GF-D8 (cell line): ENCODE data around the gene BUD31.
"Not testable (repeated sequence)": the region's sequence is repeated elsewhere in the genome, so short reads cannot be mapped to it uniquely, and the experiment has no call there.

Source experiments
- DNase-seq: peaks from one replicate; lab custom pipeline; 2025; lab: John Stamatoyannopoulos, UW

BUD31 gene

DNA sequence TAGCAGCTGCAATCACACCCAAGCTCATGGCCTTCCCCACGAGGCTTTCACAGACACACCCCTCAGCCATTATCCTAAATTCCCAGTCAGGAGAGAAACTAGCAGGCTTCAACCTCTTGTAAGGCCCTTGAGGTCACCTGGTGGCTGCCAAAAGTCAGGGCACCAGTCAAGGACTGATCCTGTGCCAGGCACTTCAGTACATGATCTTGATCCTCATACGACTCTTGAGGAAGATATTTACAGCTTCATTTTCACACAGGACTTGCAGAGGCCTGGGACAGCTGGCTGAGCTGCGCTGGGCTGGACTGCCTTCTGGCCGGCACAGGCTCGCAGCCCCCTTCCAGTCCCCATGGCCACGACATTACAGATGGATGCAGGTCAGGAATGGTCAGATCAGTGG is 9.2 kb upstream of the BUD31 start:
- DNase-seq = no peak

- DNase-seq = no peak
Observed at GRCh38 chr7:99402854-99403253, 5.9 kb upstream of the BUD31 start.

DNA sequence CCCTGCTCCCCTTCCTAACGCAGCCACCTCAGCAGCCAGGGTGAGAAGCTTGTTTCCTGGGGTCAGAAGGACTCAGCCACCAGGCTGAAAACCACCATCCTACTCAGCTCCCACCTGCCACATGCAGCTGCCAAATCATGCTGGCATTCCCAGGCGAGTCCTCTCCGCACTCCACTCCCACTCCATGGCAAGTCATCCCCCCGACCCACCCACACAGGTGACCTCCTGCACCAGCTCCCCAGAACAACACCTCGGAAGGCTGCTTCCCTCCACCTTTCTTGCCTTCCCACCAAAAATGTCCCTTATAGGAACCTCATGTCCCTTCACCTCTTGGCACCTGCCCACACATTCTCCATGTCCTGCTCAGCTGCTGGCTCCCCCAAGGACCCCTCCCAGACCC is 5.0 kb upstream of the BUD31 start:
- DNase-seq = no peak

DNA sequence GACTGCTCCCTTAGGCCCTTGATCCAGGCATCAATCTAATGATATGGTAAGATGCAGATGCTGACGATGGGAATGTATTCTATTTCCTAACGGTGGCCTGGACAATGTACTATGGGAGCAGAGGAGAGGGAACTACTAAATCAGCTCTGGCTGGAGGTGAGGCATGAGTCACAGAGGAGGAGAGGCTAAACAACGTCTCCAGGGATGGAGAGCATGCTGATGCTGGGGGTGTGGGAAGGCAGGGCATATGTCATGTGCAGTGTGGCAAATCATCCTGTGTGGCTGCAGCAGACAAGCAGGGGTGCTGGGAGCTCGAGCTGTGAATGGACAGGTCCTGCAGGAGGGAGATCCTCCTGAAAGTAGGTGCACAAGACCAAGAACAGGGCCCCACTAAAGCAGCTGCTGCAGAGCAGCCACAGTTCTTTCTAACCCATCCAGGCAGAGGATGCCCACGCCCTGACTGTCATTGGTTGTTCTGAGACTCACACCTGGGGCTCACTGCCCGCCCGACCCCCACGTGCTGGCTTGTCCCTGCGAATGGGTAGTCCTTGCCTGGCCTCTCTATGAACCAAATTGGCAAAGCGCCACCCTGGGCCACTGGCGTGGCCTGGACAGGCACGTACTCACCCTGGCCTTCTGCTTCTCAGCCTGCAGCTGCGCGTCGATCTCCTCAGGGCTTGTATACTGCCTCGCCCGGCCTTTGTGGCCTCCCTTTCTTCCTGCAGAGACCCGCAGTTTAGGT is 4.4 kb upstream of the BUD31 start:
- DNase-seq = no peak

DNA sequence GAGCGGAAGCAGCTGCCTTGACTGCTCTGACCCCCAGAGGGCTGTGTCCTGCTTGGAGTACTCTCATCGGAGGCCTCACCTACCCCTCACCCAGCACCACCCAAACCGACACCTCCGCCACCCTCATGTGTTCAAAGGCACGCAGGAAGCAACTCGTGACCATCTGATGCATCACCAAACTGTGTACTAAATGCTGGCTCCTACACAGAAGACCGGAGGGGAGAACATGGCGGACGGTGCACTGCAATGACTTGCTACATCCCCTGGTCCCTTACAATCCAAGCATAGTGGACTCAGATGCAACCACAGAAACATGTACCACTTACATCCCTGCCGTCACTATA is 3.8 kb upstream of the BUD31 start:
- no peak for DNase-seq

DNA sequence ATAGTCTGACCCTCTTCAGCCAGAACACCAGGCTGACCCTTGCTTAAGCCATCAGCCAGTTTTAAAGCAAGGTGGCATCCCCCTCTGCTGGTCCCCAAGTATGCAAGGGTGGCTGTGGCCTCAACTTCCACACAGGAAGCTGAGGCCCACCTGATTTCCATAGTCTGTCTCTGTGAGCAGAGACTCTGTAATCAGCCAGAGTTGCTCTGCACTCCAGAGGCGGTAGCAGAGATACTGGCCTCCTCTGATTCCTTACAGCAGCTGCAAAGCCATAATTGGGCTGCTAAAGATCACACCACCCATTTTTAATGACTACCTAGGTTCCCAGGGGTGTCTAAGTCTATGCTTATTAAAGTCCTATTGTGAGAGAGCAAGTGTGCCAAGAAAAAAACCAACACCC is 2.2 kb upstream of the BUD31 start:
- no peak for DNase-seq

DNA sequence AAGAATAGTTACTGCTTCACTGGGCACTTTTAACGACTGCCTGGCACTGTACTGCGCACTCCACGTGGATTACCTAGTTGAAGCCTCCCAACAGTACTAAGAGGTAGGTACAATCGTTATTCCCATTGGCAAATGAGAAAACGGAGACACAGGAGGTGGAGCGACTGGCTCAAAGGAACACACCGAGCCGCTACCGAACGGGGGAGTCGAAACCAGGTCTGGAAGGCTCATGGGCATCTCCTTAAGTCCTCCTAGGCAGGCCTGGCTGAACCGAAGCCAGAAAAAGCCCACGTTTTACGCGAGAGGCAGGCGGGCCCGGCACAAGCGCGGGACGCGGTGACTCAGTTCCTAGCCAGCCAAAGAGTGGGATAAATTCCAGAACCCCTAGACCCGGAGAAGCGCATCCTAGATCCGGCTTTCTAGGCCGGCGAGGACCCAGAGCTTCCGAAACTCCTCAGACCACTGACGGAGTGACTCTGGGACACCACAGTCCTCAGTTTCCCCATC is 844 bp upstream of the BUD31 start:
- DNase-seq = no peak

DNA sequence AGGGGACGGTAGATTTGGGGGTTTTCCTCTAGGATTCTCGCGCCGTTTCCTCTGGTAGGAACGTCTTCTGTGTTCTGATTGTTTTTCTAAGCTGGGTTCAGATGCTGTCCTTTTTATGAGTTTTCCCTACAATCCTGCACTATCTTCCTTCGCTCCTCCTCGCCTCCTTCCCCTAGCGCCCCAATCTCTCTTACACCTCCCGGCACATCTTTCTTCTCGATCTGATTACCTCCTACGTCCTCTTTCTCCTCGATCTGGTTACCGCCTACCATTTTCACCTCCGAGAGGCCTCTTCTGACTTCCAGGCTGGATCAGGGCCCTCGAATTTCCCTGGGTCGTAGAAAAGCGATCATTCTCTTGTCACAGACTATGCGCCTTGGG is 413 bp downstream of the BUD31 start:
- no peak for DNase-seq

DNA sequence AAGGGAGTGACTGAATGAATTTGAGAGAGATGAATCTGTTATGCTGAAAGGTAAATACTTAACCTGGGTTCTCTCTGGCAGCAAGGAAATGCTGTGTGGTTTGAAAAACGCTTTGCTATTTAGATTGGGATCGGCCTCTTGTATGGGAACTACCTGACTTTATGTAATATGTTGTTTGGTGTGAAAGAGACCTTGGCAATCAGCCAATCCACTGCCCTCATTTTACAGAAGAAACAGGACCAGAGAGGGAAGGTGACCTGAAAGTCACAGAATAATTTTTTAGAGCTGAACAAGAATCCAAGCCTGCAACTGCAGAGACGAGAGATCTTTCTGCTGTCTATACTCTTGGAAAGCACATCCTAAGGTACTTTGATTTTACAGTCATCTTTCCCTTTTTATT is 1.0 kb downstream of the BUD31 start:
- no peak for DNase-seq

- DNase-seq = no peak
Observed at GRCh38 chr7:99410635-99411034, 1.9 kb downstream of the BUD31 start.

- not testable (repeated sequence) for DNase-seq
Observed at GRCh38 chr7:99415513-99416127, 6.9 kb downstream of the BUD31 start.

DNA sequence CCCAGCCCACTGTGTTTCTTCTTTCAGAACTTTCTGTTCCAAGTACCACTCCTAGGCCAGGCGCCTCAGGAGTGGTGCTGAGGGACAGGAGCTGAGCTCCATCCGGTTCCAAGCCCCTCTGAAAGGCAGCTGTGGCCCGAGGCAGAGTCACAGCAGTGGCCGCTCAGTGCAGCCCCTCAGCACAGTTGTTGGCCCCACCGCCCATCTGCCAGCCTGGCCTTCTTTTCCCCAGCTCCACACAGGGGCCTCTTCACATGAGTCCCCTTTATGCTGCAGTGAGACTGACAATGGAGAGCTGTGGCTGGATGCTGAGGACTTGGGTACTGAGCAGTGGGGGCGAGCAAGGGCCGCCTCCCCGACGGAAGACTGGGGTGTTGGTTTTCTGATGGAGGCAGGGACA is 9.5 kb downstream of the BUD31 start:
- DNase-seq = no peak

DNA sequence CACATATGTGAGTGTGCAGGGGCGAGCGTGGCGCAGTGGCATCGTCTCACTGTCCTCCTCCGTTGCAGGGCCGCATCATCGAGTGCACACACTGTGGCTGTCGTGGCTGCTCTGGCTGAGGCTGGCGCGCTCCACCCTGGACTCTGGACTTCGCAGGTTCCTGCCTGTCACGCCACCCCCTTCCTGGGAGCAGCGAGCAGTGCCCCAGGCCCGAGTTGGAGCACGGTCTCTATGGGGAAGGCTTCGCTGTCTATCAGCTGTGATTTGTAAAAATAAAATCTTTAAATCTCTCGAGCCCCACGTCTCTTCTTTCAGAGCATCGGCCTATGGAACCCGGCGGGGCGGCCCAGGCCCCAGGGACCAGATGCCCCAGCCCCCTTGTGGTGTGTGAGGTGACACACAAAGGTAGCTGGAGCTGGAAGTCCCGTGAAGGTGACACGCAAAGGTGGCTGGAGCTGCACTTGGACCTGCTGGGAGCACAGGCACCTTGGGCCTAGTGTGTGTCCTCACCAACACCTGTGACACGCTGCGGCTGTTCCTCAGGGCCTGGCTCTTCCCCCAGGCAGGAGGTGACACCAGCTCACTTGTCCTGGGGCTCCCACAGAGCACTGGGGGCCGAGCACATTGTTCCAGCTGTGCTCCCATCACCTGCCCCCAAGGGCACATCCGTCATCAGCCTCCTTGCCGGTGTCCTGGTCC is 10.7 kb downstream of the BUD31 start:
- no peak for DNase-seq

- no peak for DNase-seq
Observed at GRCh38 chr7:99420213-99420612, 11.4 kb downstream of the BUD31 start.

- DNase-seq = no peak
Observed at GRCh38 chr7:99420986-99421385, 12.2 kb downstream of the BUD31 start.

DNA sequence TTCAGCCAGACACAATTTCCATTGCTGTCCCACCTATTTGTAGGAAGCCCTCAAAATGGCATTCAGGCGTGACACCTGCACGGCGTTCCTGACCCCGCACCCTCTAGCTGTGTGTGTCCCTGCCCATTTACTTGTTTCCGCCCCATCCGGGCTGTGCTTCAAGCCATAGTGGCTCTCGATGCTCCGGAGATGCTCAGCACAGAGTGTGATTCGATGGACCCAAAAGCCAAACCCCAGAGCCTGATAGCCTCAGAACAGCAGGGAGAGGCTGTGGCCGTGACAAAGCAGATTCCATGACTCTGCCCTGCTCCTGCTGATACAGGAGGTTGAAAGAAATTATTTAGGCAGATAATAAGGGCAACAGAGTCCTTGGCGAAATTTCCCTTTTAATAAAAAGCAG is 13.4 kb downstream of the BUD31 start:
- no peak for DNase-seq

DNA sequence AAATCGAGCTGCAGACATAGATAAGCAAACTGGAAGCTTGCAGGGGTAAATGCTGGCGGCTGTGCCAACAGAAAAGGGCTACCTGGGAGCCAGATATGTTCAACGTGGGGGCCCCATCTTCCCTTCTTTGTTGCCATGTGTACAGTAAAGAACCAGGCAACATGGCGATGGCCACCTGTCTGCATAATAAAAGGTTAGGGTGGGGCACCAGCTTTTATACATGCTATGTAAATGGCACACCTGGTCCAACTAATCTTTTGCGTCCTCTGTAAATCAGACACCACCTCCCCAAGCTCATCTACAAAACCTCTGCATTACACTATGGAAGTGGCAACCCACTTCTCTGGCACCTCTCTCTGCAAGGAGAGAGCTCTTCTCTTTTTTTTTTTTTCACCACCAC is 13.9 kb downstream of the BUD31 start:
- DNase-seq = no peak

DNA sequence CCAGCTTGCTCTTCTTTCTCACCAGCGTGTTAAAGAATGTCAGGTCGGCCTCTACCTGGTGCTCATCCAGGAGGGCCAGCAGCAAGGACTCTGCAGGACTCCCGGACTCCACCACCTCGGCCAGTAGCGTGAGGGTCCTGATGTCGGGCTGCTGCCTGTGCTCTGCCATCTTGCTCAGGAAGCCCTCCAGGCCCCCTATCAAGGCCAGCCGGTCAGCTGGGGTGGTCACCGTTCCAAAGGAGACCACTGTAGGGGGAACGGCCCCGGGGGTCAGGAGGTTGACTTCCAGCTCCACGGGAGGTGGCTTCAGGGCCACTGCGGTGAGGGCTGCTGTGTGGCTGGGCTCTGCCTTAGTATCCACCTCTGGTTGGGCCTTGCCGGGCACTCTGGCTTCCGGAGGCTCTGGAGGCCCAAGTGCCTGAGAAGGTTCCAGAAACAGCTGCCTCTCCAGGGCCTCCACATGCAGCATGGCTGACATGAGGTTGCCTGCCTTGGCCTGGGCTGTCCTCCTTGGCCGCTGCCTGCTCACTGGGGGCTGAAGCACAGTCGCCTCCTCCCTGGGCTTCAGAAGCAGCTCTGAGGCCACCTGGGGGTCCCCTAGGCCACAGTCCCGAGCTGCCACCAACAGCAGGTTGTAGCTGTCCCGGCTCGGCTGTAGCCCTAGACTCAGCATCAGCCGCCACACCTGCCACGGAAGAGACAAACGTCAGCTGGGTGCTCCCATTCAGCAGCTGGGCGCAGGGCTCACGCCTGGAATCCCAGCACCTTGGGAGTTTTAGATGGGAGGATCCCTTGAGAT is 16.4 kb downstream of the BUD31 start:
- no peak for DNase-seq

- DNase-seq = no peak
Observed at GRCh38 chr7:99428972-99429566, 20.3 kb downstream of the BUD31 start.

- no peak for DNase-seq
Observed at GRCh38 chr7:99429756-99430155, 21.0 kb downstream of the BUD31 start.

GRCh38 chr7:99431756-99432540 is 23.2 kb downstream of the BUD31 start:
- DNase-seq = not testable (repeated sequence)
